GM12873 (cell line): ENCODE data around the gene GTPBP2.

Experiments used
- TF ChIP-seq, protein P1 (sequence below): IDR thresholded peaks from 2 replicates; pipeline ENCODE4 v1.5.1; 2012; ENCODE audit warnings: low read depth, mild to moderate bottlenecking, moderate library complexity, low read length, control low read depth; ENCODE audit not compliant: insufficient read depth; ENCODE audit errors: missing control alignments

The GTPBP2 gene

GRCh38 chr6:43630980-43631619, 2.0 kb upstream of the GTPBP2 start:
- TF ChIP-seq, protein P1, sequence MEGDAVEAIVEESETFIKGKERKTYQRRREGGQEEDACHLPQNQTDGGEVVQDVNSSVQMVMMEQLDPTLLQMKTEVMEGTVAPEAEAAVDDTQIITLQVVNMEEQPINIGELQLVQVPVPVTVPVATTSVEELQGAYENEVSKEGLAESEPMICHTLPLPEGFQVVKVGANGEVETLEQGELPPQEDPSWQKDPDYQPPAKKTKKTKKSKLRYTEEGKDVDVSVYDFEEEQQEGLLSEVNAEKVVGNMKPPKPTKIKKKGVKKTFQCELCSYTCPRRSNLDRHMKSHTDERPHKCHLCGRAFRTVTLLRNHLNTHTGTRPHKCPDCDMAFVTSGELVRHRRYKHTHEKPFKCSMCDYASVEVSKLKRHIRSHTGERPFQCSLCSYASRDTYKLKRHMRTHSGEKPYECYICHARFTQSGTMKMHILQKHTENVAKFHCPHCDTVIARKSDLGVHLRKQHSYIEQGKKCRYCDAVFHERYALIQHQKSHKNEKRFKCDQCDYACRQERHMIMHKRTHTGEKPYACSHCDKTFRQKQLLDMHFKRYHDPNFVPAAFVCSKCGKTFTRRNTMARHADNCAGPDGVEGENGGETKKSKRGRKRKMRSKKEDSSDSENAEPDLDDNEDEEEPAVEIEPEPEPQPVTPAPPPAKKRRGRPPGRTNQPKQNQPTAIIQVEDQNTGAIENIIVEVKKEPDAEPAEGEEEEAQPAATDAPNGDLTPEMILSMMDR: no peak

DNA sequence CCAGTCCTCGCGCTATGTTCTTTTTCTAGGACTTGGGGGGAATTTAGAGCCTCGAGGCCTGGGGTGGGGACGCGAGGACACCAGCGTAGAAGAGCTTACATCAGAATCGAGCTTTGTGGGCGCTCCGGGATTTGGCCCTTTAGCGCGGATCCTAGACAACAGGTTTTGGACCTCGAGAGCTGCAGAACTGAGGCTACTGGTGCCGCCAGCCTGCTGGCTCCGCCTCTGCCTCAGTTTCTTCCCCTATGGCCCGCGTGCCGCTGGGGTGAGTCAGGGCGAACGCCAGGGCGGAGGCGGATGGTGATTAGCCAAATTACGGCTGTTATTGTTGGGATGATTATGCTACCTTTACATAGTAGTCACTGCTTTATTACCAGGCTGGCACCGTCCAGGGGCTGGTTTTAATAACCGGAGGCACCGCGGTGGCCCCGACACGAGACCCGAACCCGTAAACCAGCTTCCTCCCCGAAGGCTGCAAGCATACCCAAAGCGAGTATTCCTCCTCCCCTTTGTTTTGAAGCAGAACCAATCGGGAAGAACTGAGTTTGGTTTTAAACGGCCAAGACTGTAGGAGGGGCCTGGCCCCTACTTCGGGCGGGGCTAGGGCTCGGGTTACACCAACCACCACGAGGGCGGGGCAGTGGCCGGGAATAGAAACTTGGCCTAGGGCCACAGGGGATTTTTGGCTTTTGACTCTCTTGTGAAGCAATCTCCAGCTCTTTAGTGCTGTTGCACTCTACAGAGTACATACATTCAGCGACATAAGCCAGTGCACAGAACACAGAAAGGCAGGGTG, 639 bp upstream of the GTPBP2 start:
- TF ChIP-seq, protein P1: no peak

- TF ChIP-seq, protein P1: no peak
Measured at GRCh38 chr6:43628393-43629103, 516 bp downstream of the GTPBP2 start.

- TF ChIP-seq, protein P1: no peak
Measured at GRCh38 chr6:43627008-43627825, 1.8 kb downstream of the GTPBP2 start.

DNA sequence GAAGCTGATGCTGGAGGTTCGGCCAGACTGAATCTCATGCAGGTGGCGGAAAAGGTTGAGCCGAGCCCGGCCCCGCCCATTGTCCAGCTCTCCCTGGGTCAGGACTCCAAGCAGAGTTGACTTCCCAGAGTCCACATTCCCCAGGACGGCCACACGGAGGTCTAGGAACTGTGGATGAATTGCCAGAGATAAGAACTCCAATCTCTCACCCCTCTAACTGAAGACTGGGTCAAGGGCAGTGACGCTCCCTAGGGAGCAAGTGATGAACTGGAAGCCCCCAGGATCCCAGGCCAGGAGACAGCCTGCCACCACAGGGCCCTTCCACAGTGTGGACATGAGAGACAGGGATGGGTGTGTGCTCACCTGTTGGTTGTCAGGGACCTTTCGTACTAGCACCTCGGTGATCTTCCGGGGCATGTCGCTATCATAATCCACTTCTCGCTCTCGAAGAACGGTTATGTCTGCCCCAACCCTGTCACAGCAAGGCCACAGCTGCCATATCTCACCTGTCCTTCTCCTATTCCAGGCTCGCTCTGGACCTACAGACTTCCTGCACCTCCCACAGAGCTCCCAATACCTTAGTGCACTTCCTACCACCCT, 3.6 kb downstream of the GTPBP2 start:
- TF ChIP-seq, protein P1: no peak

DNA sequence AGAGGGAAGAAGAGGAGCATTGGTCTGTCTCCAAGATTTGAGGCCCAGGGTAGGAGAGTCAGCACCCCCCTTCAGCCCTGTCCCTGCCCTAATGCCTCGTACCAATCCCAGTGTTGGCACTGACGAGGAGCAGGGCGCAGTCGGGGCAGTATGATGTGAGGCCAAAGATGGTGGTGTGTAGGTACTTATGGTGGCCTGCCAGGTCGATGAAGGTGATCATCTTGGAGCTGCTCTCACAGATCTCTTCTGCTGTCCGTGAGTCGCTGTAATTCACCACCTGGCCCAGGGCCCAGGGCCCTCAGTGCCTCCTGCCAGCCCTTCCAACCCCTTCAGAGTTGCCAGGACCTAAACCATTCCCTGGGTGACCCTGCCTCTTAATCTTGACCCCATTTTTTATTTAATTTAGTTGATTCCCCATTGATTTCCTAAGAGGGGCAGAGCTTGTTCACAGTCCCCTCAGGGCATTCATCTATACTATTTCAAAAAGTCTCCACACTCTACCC, 4.2 kb downstream of the GTPBP2 start:
- TF ChIP-seq, protein P1: no peak
